DMS 273 (cell line): ENCODE data around the gene SNCG.
"Not testable (repeated sequence)": the region's sequence is repeated elsewhere in the genome, so short reads cannot be mapped to it uniquely, and the experiment has no call there.

ENCODE experiments used
- DNase-seq: peaks from one replicate; lab custom pipeline; 2025; ENCODE audit not compliant: unreplicated experiment; lab: John Stamatoyannopoulos, UW

The SNCG gene

GRCh38 chr10:86974484-86974883 is 16.1 kb downstream of the SNCG start:
- no peak for DNase-seq

- no peak for DNase-seq
Measured at GRCh38 chr10:86976362-86977056, 18.1 kb downstream of the SNCG start.

- not testable (repeated sequence) for DNase-seq
Measured at GRCh38 chr10:86978457-86978856, 20.1 kb downstream of the SNCG start.

- no peak for DNase-seq
Measured at GRCh38 chr10:86979296-86979818, 21.0 kb downstream of the SNCG start.

GRCh38 chr10:86979977-86980448 is 21.6 kb downstream of the SNCG start:
- DNase-seq: no peak

- not testable (repeated sequence) for DNase-seq
Measured at GRCh38 chr10:86981020-86981419, 22.6 kb downstream of the SNCG start.

- no peak for DNase-seq
Measured at GRCh38 chr10:86981716-86982115, 23.3 kb downstream of the SNCG start.

GRCh38 chr10:86984498-86984897 is 26.1 kb downstream of the SNCG start:
- DNase-seq: not testable (repeated sequence)

- no peak for DNase-seq
Measured at GRCh38 chr10:86988520-86988919, 30.1 kb downstream of the SNCG start.

- not testable (repeated sequence) for DNase-seq
Measured at GRCh38 chr10:86991362-86991761, 33.0 kb downstream of the SNCG start.

GRCh38 chr10:86992456-86992855 is 34.1 kb downstream of the SNCG start:
- DNase-seq: no peak

GRCh38 chr10:86992929-86993328 is 34.5 kb downstream of the SNCG start:
- no peak for DNase-seq

GRCh38 chr10:86999802-87000403 is 41.5 kb downstream of the SNCG start:
- DNase-seq: not testable (repeated sequence)

- no peak for DNase-seq
Measured at GRCh38 chr10:87000491-87000890, 42.1 kb downstream of the SNCG start.

GRCh38 chr10:87007124-87007523 is 48.7 kb downstream of the SNCG start:
- not testable (repeated sequence) for DNase-seq

GRCh38 chr10:87007674-87008073 is 49.3 kb downstream of the SNCG start:
- DNase-seq: not testable (repeated sequence)

- DNase-seq: not testable (repeated sequence)
Measured at GRCh38 chr10:87008303-87008702, 49.9 kb downstream of the SNCG start.

- DNase-seq: not testable (repeated sequence)
Measured at GRCh38 chr10:87009134-87009696, 50.8 kb downstream of the SNCG start.
